HG03175 (cell line): ENCODE data around the gene ZNF407.

Experiments used
- ATAC-seq: cut with Tn5 transposase; IDR thresholded peaks from one replicate; pipeline ENCODE4 v1.9.1; 2021; ENCODE audit warnings: mild to moderate bottlenecking, moderate library complexity; ENCODE audit not compliant: unreplicated experiment

ZNF407 gene

GRCh38 chr18:74818516-74819175, 221.0 kb downstream of the ZNF407 start:
- ATAC-seq, result no peak

GRCh38 chr18:74819433-74820059, 221.9 kb downstream of the ZNF407 start:
- peak; percentile 88 for ATAC-seq

- ATAC-seq, result no peak
Observed at GRCh38 chr18:74820160-74820780, 222.6 kb downstream of the ZNF407 start.

- ATAC-seq, result no peak
Observed at GRCh38 chr18:74825460-74825859, 227.8 kb downstream of the ZNF407 start.

GRCh38 chr18:74826572-74826971, 228.9 kb downstream of the ZNF407 start:
- no peak for ATAC-seq

GRCh38 chr18:74828200-74828599, 230.5 kb downstream of the ZNF407 start:
- no peak for ATAC-seq

- ATAC-seq, result no peak
Observed at GRCh38 chr18:74831571-74832250, 234.0 kb downstream of the ZNF407 start.

- no peak for ATAC-seq
Observed at GRCh38 chr18:74832381-74832780, 234.7 kb downstream of the ZNF407 start.

GRCh38 chr18:74832999-74833398, 235.3 kb downstream of the ZNF407 start:
- no peak for ATAC-seq

- ATAC-seq, result no peak
Observed at GRCh38 chr18:74834424-74835309, 237.0 kb downstream of the ZNF407 start.

GRCh38 chr18:74836296-74837139, 238.8 kb downstream of the ZNF407 start:
- no peak for ATAC-seq

- ATAC-seq, result no peak
Observed at GRCh38 chr18:74840492-74841167, 243.0 kb downstream of the ZNF407 start.

GRCh38 chr18:74841248-74841647, 243.6 kb downstream of the ZNF407 start:
- no peak for ATAC-seq

- no peak for ATAC-seq
Observed at GRCh38 chr18:74849301-74849700, 251.6 kb downstream of the ZNF407 start.

GRCh38 chr18:74856434-74856833, 258.8 kb downstream of the ZNF407 start:
- ATAC-seq, result no peak

- ATAC-seq, result no peak
Observed at GRCh38 chr18:74856928-74857327, 259.3 kb downstream of the ZNF407 start.

GRCh38 chr18:74857901-74858300, 260.2 kb downstream of the ZNF407 start:
- ATAC-seq, result no peak

- ATAC-seq, result no peak
Observed at GRCh38 chr18:74861154-74861553, 263.5 kb downstream of the ZNF407 start.

- ATAC-seq, result no peak
Observed at GRCh38 chr18:74862094-74862493, 264.4 kb downstream of the ZNF407 start.
